ENCODE data around the gene GSG1L.

GRCh38 chr16:27959914-27960313, 103.6 kb downstream of the GSG1L start:
- no peak for TF ChIP-seq TAF1 (IDR thresholded peaks at IDR 0.05; ENCODE audit: low read depth)
- TF ChIP-seq CREB1 (IDR thresholded peaks at IDR 0.05; ENCODE audit: low read depth), result no peak
- TF ChIP-seq, protein P1, sequence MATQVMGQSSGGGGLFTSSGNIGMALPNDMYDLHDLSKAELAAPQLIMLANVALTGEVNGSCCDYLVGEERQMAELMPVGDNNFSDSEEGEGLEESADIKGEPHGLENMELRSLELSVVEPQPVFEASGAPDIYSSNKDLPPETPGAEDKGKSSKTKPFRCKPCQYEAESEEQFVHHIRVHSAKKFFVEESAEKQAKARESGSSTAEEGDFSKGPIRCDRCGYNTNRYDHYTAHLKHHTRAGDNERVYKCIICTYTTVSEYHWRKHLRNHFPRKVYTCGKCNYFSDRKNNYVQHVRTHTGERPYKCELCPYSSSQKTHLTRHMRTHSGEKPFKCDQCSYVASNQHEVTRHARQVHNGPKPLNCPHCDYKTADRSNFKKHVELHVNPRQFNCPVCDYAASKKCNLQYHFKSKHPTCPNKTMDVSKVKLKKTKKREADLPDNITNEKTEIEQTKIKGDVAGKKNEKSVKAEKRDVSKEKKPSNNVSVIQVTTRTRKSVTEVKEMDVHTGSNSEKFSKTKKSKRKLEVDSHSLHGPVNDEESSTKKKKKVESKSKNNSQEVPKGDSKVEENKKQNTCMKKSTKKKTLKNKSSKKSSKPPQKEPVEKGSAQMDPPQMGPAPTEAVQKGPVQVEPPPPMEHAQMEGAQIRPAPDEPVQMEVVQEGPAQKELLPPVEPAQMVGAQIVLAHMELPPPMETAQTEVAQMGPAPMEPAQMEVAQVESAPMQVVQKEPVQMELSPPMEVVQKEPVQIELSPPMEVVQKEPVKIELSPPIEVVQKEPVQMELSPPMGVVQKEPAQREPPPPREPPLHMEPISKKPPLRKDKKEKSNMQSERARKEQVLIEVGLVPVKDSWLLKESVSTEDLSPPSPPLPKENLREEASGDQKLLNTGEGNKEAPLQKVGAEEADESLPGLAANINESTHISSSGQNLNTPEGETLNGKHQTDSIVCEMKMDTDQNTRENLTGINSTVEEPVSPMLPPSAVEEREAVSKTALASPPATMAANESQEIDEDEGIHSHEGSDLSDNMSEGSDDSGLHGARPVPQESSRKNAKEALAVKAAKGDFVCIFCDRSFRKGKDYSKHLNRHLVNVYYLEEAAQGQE (IDR thresholded peaks at IDR 0.05; ENCODE audit: low read depth), result no peak
- no peak for TF ChIP-seq CEBPB (IDR thresholded peaks at IDR 0.05)
- no peak for TF ChIP-seq TEAD4 (IDR thresholded peaks at IDR 0.05)
- no peak for TF ChIP-seq TCF12 (IDR thresholded peaks at IDR 0.05; ENCODE audit: low read depth)
- TF ChIP-seq MAX (IDR thresholded peaks at IDR 0.05), result no peak
